Embryonic facial prominence (tissue), 1 donor: Measurements from ENCODE around the gene NLGN2.

ENCODE experiments used
- DNase-seq: peaks from one replicate; pipeline ENCODE4 v3.0.0-alpha.2; 2016; ENCODE audit errors: extremely low spot score

Gene NLGN2

DNA sequence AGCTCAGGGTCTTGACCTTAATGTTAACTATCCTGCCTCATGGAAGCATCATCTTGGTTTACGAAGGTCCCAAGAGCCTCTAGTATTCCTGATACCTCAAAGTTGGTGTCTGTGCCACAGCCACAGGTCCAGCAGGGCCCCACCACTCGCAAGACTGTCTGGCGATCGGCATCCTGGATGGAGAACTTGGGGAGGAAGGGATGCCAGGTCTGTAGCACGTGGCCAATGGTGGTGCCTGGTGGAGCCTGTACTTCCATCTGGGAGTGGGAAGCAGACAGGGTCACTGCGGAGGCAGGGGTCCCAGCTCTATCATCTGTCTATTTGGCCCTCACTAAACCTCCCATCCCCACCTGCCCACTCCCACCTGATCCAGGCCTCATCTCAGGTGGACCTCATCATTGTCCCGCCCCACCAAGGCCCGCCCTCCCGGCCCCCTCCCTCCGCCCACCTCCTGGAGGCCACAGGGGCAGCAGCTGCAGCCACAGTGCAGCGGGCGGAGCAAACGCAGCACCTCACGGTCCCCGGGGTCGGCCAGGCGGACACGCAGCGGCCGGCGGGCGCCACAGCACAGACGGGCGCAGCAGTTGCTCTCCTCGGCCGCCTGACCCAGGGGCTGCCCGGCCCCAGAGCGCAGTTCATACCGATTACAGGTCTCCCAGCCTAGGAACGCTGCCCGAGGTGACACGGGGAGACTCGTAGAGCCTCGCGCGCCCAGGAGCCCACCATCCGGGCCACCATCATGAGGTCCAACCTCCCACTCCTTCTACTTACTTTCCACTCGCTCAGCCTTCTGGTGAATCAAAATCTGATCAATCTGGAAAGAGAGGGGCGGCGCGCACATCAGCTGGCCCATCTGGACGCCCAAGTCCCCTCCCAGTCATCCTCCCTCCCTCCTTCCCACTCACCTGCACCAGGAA lies 14.7 kb upstream of the NLGN2 start:
- no peak for DNase-seq

DNA sequence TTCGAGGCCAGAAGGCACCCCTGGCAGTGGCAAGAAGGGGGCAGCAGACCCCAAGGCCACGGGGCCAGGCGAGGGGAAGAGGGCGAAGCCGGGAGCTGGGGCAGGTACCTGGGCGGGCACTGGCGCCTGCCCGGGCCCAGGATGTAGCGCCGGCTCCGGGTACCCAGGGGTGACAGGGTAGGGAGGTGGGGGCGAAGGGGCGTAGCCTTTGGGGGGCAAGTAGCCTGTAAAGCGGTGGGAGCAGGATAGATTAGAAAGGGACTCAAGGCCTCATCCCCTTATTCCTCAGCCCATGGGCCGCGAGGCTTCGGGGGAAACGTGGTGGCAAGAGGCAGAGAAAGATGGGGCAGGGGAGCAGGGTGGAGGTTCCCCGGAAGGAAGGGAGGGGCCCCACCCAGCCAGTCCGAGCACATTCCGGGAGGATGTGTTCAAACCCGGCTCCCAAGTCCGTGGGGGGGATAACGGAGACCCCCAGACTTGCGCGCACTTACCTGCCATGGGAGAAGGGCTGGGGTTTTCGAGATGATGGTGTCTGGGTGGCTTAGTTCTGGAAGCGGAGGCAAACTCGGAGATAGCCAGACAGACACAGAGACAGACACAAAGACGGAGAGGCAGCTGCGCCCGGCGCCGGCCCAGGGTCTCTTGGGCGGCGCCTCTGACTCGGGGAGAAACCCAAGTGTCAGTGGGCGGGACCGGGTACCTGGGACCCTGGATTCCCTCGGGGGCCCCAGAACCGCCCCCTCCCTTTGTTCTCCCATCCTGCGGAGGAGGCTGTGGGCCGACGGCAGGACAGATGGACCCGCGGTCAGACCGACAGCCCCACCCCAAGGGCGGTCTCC lies 13.8 kb upstream of the NLGN2 start:
- DNase-seq = no peak

DNA sequence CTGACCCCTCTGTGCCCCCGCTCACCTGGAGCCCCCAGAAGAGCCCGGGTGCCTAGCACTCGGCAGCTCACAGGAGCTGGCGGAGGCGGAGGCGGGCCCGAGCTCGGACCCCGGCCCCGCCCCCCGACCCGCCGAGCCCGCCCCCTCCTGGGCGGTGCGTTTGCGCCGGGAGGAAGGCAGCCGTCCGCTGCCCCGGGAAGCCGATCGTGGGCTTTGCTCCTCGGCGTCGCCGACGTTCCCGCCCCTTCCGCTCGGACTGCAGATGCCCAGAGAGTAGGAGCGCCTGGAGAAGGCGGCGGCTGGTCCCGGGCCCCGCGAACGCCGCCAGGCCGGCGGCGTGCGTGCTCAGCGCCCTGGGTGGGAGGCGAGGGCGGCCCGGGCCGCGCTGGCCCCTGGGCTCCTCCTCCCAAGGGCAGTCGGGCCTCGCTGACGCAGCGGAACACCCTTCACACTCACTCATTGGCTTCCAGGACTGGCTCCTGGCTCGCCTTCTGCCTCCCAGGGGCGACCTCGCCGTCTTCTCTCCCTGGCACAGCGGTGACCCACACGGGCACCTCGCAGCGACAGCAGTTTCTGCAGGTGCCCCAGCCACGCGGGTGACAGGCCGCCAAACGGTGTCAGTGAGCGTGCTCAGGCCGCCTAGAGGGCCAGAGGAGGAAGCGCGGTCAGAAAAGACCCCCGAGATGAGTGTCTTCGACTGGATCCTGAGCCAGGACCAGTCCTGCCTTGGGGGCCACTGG lies 13.0 kb upstream of the NLGN2 start, which contains the start of gene PLSCR3:
Gene PLSCR3, minus strand, starts transcription at position 74 of the 740 bp plus-strand sequence. CDS start 415 bp downstream, outside the sequence.
- peak; percentile 39 for DNase-seq

DNA sequence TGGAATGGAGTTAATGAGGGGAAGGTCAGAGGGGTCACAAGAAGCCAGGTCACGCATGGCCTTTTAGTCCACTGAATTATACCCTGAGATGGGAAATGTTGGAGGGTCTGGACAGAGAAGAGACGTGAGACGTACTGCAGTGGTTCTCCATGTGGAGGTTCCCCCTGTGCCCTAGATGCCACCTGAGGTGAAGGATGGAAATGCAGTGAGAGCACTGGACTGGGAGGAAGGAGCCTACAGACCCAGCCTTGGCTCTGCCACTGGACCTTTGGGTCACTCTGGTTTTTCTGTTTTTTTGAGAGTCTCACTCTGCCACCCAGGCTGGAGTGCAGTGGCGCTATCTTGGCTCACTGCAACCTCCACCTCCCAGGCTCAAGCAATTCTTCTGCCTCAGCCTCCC lies 11.5 kb upstream of the NLGN2 start:
- DNase-seq = no peak

DNA sequence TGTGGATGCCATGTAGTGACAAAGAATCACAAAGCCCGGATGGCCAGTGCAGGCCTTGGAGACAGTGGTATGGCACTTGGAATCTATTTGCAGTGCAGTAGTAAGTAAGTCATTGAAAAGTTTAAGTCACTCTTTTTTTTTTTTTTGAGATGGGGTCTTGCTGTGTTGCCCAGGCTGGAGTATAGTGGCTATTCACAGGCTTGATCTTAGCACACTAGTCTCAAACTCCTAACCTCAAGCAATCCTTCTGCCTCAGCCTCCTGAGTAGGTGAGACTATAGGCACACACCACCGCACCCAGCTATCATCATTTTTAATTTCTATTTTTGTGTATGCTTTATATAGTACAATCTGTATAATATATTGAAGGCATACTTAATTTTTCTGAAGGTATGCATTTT lies 9.0 kb upstream of the NLGN2 start:
- no peak for DNase-seq

DNA sequence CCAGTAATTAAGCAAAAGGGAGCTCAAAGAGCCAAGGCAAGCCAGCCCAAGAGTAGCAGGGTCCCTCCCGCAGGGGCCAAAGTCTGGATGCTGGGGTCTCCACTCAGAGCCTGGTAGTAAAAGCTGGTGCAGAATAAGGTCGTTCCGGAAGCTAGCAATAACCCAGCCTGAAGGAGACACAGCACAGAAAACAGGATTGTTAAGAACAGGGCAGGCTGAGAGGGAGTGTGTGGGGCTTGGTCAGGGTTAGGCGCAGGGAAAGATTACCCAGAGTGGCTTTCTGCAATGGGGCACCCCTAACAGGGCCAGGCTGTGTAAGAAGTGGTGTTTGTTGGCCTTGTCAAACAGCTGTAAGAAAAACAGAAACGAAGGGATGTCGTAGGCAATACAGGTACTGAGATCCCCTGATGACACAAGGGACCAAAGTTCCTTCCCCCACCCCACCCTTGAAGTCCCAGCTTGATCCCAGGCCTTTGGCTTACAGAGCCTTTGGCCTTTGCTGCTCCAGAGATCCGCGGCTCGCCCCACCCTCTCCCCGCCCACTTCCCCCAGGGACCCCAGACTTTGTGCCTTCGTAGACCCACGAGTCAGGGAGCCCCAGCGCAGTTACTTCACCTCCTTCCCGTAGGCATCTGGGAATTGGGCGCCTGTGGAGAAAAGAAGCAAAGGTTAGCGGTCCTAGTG lies 4.5 kb upstream of the NLGN2 start:
- DNase-seq = no peak

DNA sequence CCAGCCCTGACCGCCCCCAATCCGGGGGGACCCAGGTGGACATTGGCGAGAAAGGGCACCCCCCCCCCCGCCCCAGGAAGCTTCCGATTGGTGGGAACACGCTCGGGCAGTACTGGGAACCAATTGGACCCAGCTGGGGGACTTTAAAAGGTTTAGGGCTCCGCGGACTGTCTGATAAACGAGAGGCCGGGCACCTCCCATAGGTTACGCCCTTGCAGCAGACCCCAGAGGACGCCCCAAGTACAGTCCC lies 4.0 kb upstream of the NLGN2 start:
- DNase-seq = no peak

DNA sequence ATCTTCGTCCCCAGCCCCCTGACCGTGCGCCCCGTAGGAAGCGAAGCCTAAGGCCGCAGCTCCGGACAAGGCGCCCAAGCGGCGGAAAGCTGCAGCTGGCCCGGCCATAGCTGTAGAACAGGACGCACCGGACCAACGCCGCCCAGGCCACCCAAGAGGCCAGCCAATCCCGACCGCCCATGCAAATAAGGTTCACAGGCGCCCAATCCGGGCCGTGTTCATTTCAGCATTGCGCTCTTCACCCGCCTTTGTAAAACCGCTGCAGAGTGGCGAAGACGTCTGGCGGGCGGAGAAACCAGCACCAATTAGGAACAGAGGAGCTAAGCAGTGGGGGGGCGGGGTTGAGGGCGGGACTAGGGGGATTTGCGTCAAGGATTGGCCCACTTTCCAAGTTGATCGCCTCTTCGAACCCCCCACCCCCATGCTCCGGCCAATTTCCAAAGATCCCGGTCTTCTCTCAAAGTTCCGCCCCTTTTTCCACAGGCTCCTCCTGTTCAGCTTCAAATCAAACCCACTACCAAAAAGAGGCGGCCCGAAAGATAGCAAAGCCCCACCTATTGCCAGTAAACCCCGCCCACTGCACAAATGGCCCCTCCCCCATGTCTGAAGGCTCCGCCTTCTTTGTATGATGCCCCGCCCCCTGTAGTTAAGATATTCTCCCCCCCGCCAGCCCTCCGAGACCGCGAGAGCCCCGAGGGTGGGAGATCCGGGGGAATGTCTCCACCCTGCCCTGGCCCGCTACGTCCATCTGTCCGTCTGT lies 3.5 kb upstream of the NLGN2 start, which contains the start of gene TMEM256:
Gene TMEM256, minus strand, starts transcription at position 121 of the 760 bp plus-strand sequence. Its CDS starts 13 bp downstream, at position 108.
- DNase-seq = peak; percentile 98

DNA sequence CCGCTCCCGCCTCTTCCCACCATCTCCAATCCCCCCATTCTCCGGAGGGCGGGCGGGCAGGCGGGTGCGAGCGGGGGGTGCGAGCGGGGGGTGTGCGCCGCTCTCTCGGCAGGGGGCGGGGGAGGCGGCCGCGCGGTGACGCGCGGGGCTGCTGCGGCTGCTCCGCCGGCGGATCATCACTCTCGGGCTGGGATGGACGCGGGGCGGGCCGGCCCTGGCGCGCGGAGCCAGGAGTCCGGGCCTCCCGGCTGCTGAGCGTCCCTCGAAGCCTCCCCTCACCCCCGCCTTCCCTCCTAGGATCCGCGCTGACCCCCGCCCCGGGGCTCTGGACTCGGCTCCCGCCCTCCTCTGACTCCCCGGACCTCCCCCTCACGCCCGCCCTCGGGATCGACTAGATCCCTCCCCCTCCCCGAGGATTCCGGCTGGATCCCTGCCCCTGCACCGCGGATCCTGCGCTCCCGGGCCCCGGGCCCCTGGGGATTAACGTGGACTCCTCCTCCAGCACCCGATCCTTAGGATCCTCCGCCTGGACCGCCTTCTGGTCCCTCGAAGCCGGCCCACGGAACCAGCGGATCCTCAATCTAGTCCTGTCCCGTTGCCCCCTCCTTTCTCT lies 2.8 kb upstream of the NLGN2 start:
- no peak for DNase-seq

DNA sequence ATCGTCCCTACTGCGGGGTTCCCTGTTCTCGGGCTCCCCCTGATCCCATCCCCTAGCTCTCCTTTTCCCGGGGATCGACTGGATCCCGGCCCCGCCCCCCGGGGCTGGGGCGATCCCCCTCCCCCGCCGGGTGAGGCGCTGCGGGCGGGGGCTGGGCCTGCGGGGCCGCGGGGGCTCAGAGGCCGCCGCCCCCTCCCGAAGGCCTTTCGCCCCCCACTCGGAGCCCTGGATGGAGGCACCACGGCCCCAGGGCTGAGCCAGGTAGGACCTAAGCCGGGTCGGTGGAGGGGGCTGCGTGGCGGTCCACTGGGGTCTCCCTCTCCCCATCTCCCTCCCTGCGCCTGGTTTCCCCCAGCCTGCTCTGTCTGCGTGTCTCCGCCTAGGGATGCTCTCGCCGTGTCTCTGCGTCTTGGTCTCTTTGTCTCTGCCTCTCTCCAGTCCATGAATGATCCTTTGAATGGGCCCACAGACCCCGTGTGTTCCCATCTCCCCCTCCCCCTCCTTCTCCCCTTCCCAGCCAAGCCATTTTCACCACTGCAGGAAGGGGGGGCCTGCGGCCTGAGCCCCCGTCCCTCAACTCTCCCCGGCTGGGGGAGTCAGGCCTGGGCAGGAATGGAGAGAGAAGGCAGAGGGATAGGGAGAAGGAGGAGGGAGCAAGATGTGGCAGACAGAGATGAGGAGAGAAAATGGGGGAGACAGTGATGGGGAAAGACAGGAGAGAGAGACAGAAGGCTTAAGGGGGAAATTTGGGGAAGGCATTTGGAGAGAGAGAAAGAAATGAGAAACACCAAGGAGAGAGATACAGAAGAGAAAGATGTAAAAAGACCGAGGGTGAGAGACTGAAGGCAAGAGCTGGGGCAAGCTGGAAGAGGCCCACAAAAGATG lies 2.1 kb upstream of the NLGN2 start:
- DNase-seq = no peak

DNA sequence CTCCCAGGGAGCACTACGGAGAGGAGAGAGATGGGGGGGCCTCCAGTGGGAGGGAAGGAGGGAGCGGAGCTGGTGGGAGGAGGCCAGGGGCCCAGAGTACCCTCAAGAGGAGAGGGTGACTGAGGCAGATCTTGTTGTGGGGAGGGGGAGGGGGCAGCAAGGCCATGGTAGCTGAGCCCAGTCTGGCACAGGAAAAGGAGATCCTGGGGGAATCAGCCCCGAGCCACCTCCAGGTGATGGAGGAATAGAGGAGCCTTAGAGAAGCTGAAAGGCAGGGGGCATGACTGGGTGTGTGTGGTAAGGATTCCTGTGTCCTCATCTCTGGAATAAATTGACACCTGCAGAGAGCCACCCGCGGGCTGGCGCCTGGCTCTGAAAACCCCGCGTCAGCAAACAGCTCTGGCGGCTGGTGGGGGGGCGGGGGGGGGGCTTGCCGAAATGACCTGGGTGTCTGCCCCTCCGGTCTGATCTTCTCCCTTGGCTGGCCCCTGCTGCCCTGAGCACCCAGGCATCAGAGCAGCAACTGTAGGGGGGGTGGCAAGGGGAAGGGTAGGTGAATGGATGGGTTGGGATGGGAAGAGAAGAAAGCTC lies 1.3 kb upstream of the NLGN2 start:
- no peak for DNase-seq

DNA sequence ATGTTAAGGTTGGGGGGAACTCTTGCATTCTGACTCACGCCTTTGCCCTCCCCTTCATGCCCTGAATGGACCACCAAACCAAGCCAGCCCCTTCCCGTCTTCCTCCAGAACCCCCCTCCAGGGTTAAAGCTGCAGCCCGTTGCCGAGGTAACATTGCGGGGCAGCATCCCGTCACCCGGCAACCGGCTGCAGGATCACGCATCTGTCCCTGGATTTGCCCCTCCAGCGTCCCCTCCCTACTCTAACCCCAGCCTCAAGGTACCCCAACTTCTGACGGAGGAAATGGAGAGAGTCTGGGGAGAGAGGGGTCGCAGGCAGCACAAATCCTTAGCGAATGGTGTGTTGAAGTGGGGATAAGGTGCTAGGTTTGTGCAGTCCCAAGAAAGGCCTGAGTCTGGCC lies 563 bp upstream of the NLGN2 start:
- DNase-seq = no peak

DNA sequence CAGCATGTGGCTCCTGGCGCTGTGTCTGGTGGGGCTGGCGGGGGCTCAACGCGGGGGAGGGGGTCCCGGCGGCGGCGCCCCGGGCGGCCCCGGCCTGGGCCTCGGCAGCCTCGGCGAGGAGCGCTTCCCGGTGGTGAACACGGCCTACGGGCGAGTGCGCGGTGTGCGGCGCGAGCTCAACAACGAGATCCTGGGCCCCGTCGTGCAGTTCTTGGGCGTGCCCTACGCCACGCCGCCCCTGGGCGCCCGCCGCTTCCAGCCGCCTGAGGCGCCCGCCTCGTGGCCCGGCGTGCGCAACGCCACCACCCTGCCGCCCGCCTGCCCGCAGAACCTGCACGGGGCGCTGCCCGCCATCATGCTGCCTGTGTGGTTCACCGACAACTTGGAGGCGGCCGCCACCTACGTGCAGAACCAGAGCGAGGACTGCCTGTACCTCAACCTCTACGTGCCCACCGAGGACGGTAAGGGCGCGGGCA lies 645 bp downstream of the NLGN2 start:
- DNase-seq = no peak

DNA sequence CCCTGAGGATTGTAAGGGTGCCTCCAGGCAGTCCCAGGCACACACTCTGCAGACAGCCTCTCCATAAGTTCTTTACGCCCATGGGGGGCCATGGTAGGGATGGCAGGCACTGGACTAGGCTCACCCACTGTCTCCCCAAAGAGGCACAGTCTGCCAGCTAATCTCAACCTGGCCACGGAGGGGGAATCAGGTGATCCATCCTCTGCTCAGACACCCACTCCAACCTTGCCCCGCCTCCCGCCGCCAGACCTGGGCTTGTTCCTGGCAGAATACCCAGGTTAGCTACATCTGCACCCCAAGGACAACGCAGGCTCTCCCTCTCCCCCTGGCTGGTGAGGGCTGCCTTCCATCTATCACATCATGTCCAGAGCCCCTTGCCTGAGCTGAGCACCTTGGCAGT lies 1.2 kb downstream of the NLGN2 start:
- no peak for DNase-seq

DNA sequence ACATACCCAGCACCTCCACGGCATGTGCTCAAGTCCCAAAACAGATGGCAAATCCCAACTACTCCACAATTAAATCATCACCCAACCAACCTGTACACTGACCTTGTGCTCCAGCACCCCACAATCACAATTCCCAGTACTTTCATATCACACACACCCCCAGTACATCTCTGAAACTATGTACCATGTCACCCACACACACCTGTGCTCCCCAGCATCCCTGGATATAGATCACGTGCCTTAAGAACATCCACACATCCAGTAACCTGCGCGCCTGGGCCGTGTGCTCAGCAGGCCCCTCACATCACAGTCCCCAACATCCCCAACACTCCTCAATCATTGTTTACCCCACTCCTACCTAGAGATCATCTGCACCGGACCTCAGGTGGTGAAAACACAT lies 2.1 kb downstream of the NLGN2 start:
- DNase-seq = no peak

DNA sequence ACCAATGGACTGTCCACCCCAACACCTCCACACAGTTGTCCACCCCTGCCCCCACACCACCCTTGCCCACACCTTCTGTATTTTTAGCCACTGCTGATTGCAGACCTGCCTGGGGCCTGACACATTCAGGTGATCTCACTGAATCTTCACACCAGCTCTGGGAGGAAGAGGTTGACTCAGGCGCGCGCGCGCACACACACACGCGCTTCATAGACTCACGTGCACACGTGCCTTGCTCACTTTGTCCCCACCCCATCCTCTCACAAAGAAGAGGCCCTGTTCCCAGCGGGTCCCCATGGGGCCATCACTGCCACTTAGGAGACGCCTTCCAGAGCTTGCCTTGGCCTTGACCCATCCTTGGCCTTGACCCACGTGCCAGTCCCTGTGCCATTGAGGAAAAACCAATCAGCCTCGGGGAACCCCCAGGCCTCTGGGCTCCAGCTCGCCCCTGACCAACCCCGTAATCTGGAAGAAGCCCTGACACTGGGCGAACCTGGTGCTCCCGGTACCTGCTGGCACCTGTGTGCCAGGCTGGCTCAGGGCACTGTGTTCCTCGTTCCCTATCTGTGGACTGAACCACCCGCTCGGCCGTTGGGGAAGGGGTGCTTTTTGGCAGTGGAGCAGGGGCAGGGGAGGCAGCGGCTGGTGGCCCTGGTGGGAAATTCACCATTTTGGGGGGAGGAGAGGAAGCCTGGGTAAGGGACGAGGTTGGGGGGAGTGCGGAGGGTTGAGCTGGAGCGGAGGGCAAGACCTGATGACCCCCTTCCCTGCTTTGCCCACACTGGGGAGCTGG lies 3.2 kb downstream of the NLGN2 start:
- DNase-seq = no peak

DNA sequence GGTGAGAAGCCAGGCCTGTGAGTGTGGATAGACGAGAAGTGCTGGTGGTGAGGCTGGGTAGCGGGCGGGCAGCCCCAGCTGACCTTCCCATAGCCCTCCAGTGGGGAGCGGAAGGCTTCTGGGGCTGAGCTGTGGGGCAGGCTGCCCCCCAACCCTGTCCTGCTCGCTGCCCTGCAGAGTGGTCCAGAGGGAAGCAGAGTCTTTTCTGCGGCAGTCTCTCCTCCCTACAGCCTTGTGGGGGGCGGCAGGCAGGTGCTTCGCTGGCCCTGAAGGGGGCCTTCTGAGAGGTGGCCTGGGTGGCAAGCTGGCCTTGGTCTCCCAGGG lies 3.7 kb downstream of the NLGN2 start:
- no peak for DNase-seq

DNA sequence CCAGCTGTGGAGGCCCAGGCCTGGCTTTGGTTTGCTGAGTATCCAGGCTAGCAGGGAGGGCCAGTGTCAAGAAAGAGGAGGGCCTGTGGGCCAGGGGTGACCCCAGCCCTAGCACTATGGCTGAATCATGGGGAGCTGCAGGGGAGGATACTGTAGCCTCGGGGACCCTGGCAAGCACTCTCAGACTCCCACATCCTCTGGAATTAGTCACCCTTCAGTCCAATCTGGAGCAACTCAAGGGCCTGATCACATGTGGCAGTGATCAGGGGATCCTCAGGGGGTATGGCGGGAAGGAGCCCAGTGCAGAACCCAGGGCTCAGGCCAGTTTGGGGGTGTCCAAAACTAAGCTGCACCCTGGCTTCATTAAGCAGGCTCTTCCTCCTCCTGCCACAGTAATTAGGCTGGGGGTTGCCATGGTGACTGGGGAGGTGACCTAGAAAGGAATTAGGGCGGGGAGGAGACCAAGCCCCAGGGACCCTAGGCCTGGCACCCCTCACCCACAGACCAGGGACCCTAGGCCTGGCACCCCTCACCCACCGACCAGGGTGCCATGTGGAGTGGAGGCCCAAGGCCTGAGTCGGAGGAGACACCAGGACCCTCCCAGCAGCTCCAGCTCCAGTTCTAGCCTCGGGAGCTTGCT lies 5.8 kb downstream of the NLGN2 start:
- DNase-seq = no peak
